GM12892 (cell line): Measurements from ENCODE around the gene SVIL.

Experiments
- POLR2A ChIP-seq: IDR thresholded peaks from 2 replicates; pipeline ENCODE4 v1.6.1; 2011; ENCODE audit warnings: low read depth, low read length, control low read depth
- POLR2AphosphoS5 ChIP-seq: IDR thresholded peaks from 2 replicates; pipeline ENCODE4 v1.6.1; 2011; ENCODE audit warnings: low read depth, low read length, control low read depth
- TAF1 ChIP-seq: IDR thresholded peaks from 2 replicates; pipeline ENCODE4 v1.6.1; 2011; ENCODE audit warnings: low read depth, mild to moderate bottlenecking, control low read depth, low read length, borderline replicate concordance

- TF ChIP-seq POLR2A (no peak), POLR2AphosphoS5 (no peak), TAF1 (no peak)
Measured at GRCh38 chr10:29451946-29452345, 182.8 kb downstream of the SVIL start.
